Suprapubic skin (tissue), 4 donors: ENCODE measurements around the gene NGB. TPM values are rescaled to one million over a fixed set of nuclear protein-coding genes. Genes with fewer than 3 reads are reported as not detected.

Experiments used
- DNase-seq, 2 donors: peaks; one replicate each; pipeline ENCODE4 v3.0.0-alpha.2; 2019; ENCODE audit warnings: low spot score in 2 of 2
- H3K27ac ChIP-seq: fragments of 200-600 bp; sonication (generic); one replicate; pipeline ENCODE4 v1.5.1; 2019
- H3K27me3 ChIP-seq: fragments of 200-600 bp; sonication (generic); one replicate; pipeline ENCODE4 v1.5.1; 2019
- H3K36me3 ChIP-seq: fragments of 200-600 bp; sonication (generic); one replicate; pipeline ENCODE4 v1.5.1; 2019
- H3K4me1 ChIP-seq: fragments of 200-600 bp; sonication (generic); one replicate; pipeline ENCODE4 v1.5.1; 2019
- H3K4me3 ChIP-seq: fragments of 200-600 bp; sonication (generic); one replicate; pipeline ENCODE4 v1.5.1; 2019; ENCODE audit warnings: mild to moderate bottlenecking
- H3K9me3 ChIP-seq: fragments of 200-600 bp; sonication (generic); one replicate; pipeline ENCODE4 v1.5.1; 2019
- EP300 ChIP-seq: sonication (generic); formaldehyde crosslinking; IDR thresholded peaks from one replicate; pipeline ENCODE4 v1.6.1; 2017; ENCODE audit warnings: antibody characterized with exemption
- POLR2A ChIP-seq, 2 donors: fragments of 450-650 bp; IDR thresholded peaks; one replicate each; pipeline ENCODE4 v1.6.1; 2017; ENCODE audit warnings: antibody characterized with exemption in 2 of 2, mild to moderate bottlenecking in 2 of 2, moderate library complexity in 2 of 2
- POLR2AphosphoS5 ChIP-seq, 3 donors: sonication (generic); formaldehyde crosslinking; IDR thresholded peaks; one replicate each; pipeline ENCODE4 v1.6.1; 2017; ENCODE audit warnings: antibody characterized with exemption in 3 of 3
- WGBS: methylation state at CpG from one replicate; pipeline ENCODE4 v1.1.5; 2018; 5-methylcytosine and 5-hydroxymethylcytosine counted together
- total RNA-seq, 4 donors: library from RNA; depleted of rRNA; stranded (reverse); fragments of >200 nt; gene quantifications; one replicate each; pipeline ENCODE4 v1.1.0, GENCODE V29; 2016
- TF ChIP-seq, protein P1 (sequence below), 2 donors: fragments of 200-600 bp in 1 of 2; fragments of 450-650 bp in 1 of 2; sonication (generic) in 1 of 2; IDR thresholded peaks; one replicate each; pipeline ENCODE4 v1.5.1; 2016 to 2019; ENCODE audit warnings: antibody characterized with exemption in 2 of 2, mild to moderate bottlenecking in 1 of 2, moderate library complexity in 1 of 2

Gene NGB
- total RNA-seq, 4 donors from 2014 or later = not detected

DNA sequence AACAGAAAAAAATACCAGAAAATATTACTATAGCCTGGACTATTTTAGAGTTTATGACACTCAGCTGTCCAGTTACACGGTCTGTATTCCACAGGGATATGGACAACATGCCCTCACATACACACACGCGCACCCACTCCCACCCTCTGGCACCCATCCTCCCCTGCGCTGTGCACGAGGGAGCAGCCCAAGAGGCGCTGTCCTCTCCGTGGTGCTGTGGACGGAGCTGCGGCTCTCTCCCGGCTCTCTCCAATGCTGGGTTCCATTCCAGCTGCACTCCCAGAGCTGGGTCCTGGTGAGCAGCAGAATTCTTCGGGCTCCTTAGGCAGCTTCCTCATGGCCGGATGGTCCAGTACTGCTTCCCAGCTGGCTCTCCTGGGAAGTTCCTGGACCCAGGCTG lies 6.0 kb upstream of the NGB start:
- no peak for DNase-seq
- peaks cover 49% of the 10 kb centered on the region for H3K36me3 ChIP-seq
- WGBS = 82% methylated on average over 12 of the region's 12 CpGs
- no peaks in the 10 kb centered on the region for H3K4me1 ChIP-seq
- H3K27me3 ChIP-seq = peaks cover 10% of the 10 kb centered on the region
- no peak overlapping the region for H3K4me3 ChIP-seq
- no peak overlapping the region for H3K27ac ChIP-seq
- TF ChIP-seq POLR2A (IDR thresholded peaks at IDR 0.05) (no peak), POLR2AphosphoS5 (IDR thresholded peaks at IDR 0.05) (no peak), EP300 (no peak)
- TF ChIP-seq, protein P1, sequence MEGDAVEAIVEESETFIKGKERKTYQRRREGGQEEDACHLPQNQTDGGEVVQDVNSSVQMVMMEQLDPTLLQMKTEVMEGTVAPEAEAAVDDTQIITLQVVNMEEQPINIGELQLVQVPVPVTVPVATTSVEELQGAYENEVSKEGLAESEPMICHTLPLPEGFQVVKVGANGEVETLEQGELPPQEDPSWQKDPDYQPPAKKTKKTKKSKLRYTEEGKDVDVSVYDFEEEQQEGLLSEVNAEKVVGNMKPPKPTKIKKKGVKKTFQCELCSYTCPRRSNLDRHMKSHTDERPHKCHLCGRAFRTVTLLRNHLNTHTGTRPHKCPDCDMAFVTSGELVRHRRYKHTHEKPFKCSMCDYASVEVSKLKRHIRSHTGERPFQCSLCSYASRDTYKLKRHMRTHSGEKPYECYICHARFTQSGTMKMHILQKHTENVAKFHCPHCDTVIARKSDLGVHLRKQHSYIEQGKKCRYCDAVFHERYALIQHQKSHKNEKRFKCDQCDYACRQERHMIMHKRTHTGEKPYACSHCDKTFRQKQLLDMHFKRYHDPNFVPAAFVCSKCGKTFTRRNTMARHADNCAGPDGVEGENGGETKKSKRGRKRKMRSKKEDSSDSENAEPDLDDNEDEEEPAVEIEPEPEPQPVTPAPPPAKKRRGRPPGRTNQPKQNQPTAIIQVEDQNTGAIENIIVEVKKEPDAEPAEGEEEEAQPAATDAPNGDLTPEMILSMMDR (IDR thresholded peaks at IDR 0.05) = no peak
- H3K9me3 ChIP-seq = no peaks in the 10 kb centered on the region

DNA sequence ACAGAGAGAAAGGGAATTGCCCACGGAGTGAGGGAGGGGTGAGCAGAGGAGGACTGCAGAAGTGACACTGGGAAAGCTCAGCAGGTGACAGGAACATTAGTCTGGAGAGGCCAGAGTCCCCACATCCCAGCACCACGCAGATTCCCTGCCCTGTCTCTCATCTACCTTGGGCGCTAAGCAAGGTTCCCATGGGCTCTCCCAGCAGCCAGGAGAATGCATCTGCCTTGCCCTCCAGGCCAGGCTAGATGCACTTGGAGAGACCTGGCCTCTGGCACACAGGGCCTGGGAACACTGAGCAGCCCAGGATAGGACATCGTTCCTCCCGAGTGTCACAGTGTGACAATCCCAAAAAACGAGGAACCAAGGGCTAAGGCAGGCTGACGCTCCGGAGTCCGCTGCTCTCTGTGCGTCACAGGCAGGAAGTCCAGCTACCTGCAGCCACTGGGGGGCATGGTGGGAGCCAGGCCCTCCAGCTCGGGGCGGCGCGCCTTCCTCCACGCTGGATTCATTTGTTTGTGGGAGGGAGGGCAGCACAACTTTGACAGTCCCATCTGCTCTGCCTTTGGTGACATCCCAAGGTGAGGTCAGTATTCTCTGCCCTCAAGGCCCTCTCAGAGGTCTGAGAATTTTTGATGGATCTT lies 5.4 kb upstream of the NGB start:
- peaks cover 44% of the 10 kb centered on the region for H3K36me3 ChIP-seq
- H3K9me3 ChIP-seq = no peaks in the 10 kb centered on the region
- no peak overlapping the region for H3K4me3 ChIP-seq
- H3K27me3 ChIP-seq = peaks cover 15% of the 10 kb centered on the region
- WGBS = 90% methylated on average over 15 of the region's 15 CpGs
- no peak overlapping the region for H3K27ac ChIP-seq
- peaks cover under 1% of the 10 kb centered on the region for H3K4me1 ChIP-seq
- DNase-seq = no peak
- no peak for TF ChIP-seq POLR2A (IDR thresholded peaks at IDR 0.05)
- no peak for TF ChIP-seq POLR2AphosphoS5 (IDR thresholded peaks at IDR 0.05)
- no peak for TF ChIP-seq EP300
- TF ChIP-seq, protein P1 (IDR thresholded peaks at IDR 0.05) = no peak

DNA sequence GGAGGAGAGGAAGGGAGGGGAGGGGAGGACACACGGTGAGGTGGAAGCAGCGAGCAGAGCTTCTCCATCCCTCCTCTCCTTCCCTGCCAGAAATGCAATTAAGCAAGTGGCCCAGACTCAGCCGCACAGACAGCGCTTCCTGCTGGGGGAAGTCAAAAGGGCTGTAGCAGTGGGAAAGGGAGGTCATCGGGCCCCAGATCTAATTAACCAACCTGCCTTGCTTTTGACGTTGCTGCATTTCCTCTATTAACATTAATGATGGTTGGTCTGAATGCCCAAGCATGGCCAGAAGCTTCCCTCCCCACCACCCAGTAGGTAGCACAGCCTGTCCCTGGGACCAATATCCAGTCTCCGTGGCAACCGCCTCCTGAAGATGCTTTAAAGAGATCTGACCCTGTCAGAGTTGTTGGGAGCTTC lies 4.6 kb upstream of the NGB start:
- Histone ChIP-seq H3K4me3 (no peak overlapping the region), H3K9me3 (no peaks in the 10 kb centered on the region), H3K36me3 (peaks cover 43% of the 10 kb centered on the region), H3K27me3 (peaks cover 23% of the 10 kb centered on the region), H3K4me1 (peaks cover 9% of the 10 kb centered on the region), H3K27ac (no peak overlapping the region)
- TF ChIP-seq POLR2A (IDR thresholded peaks at IDR 0.05) = no peak
- TF ChIP-seq, protein P1 (IDR thresholded peaks at IDR 0.05) = no peak
- TF ChIP-seq POLR2AphosphoS5 (IDR thresholded peaks at IDR 0.05) = no peak
- TF ChIP-seq EP300 = no peak
- 65% methylated on average over 6 of the region's 8 CpGs for WGBS
- DNase-seq = no peak

DNA sequence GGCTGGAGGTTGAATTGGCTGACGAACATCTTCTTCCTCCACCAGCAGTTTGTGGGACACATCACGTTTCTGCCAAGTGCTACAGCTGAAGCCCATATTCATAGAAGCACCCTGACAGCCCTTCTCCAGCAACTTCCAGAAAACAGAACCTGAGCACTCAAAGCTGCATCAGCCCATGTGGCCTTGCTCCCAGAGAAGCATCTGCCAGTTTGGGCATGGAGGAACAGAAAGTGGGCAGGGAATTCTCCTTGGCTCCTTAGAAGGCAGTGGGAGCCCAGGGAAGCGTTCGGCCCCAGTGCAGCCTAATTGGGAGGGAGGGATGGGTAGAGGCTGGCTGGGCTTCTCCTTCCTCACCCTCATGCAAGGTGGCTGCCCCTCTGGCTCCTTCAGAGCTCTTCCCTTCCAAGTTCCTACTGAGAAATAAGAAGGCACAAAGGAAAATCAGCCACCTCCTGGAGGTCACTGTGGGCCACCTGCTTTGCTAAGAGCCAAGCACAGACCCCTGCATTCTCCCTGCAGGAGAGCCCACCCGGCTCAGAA lies 4.1 kb upstream of the NGB start:
- TF ChIP-seq POLR2A (IDR thresholded peaks at IDR 0.05) (no peak), POLR2AphosphoS5 (IDR thresholded peaks at IDR 0.05) (no peak), EP300 (no peak)
- TF ChIP-seq, protein P1 (IDR thresholded peaks at IDR 0.05) = no peak

DNA sequence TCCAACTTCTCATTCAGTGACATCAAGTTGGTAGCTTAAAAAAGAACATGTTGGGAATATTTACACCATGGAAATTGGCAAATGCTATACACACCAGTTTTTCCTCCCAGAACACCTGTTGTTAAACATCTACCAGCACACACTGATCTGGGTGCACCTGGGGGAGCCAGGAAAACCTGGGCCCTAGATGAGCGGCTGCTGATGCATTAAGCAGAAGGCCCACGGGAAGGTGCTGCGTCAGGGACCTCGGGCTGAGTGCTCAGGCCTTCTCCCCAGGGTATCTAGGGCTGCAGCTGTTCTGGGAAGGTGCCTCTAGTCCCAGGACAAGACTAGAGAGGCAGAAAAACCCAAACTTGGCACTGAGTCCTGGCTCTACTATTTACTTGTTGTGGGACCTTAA lies 2.8 kb upstream of the NGB start:
- WGBS = 86% methylated on average over 2 of the region's 4 CpGs
- Histone ChIP-seq H3K27me3 (peaks cover 38% of the 10 kb centered on the region), H3K4me1 (peaks cover 15% of the 10 kb centered on the region), H3K4me3 (no peak overlapping the region), H3K36me3 (peaks cover 26% of the 10 kb centered on the region), H3K27ac (no peak overlapping the region), H3K9me3 (no peaks in the 10 kb centered on the region)
- TF ChIP-seq POLR2A (IDR thresholded peaks at IDR 0.05) (no peak), EP300 (no peak), POLR2AphosphoS5 (IDR thresholded peaks at IDR 0.05) (no peak)
- TF ChIP-seq, protein P1 (IDR thresholded peaks at IDR 0.05) = no peak
- no peak for DNase-seq

More for the DNA sequence above, 4.1 kb upstream of the NGB start:
- Histone ChIP-seq H3K36me3 (peaks cover 40% of the 10 kb centered on the region), H3K27me3 (peaks cover 28% of the 10 kb centered on the region), H3K9me3 (no peaks in the 10 kb centered on the region), H3K4me1 (peaks cover 13% of the 10 kb centered on the region), H3K27ac (no peak overlapping the region), H3K4me3 (no peak overlapping the region)
- WGBS = 62% methylated on average over 5 of the region's 5 CpGs
- no peak for DNase-seq
